Mononuclear cell (primary cell): ENCODE measurements around the gene RLF. TPM values are rescaled to one million over a fixed set of nuclear protein-coding genes. Genes with fewer than 3 reads are reported as not detected.
A peak's percentile ranks its signal among the peaks of the same experiment; 100 is the strongest.
"Not testable (repeated sequence)": the region's sequence is repeated elsewhere in the genome, so short reads cannot be mapped to it uniquely, and the experiment has no call there.

ENCODE experiments used
- H3K27me3 ChIP-seq: 2 replicates; pipeline ENCODE4 v1.6.0; 2011; ENCODE audit warnings: low read length, control low read depth; ENCODE audit not compliant: insufficient read depth
- H3K4me1 ChIP-seq: 2 replicates; pipeline ENCODE4 v1.5.1; 2011; ENCODE audit warnings: mild to moderate bottlenecking, low read length, control low read depth; ENCODE audit not compliant: insufficient read depth
- H3K4me3 ChIP-seq: 2 replicates; pipeline ENCODE4 v1.5.1; 2011; ENCODE audit warnings: mild to moderate bottlenecking, low read length, moderate library complexity
- H3K9me3 ChIP-seq: 2 replicates; pipeline ENCODE4 v1.5.1; 2011; ENCODE audit warnings: low read depth, mild to moderate bottlenecking, control low read depth, low read length
- total RNA-seq: library from RNA; depleted of rRNA; stranded (reverse); fragments of >200 nt; gene quantifications from one replicate; pipeline ENCODE4 v1.2.3, GENCODE V29; 2012

The RLF gene
- total RNA-seq, 1 donor = 76.4 TPM

DNA sequence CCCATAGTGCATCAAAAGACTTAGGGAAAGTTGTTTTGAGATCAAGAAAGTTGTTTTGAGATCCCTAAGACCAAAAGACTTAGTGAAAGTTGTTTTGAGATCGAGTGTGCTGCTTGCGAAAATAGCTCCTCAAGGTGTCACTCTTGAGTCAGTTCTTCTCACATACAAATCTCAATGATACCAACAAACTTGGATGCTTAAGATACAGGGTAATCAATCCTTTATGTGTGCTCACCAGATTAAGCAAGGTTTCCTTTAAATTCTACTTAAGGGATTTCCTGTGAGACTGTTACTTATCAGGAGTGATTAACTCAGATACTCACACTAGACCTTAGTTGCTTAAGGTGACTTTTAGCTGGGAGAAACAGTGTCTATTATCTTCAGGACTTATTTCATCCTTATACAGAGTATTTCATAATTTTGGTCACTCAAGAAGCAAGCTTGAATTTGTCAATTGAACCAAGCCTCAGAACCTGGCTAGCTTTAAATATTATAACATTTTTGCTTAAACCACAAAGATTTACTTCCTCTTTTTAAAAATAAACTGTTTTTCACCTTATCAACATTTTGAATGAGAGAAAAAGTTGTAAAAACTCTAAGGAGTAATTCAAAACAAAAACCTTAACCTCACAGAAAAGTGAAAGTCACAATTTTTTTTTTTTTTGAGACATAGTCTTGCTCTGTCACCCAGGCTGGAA lies 8.0 kb upstream of the RLF start:
- H3K9me3 ChIP-seq = no peaks in the 10 kb centered on the region
- no peaks in the 10 kb centered on the region for H3K27me3 ChIP-seq
- H3K4me1 ChIP-seq = peaks cover 27% of the 10 kb centered on the region
- H3K4me3 ChIP-seq = no peak overlapping the region

DNA sequence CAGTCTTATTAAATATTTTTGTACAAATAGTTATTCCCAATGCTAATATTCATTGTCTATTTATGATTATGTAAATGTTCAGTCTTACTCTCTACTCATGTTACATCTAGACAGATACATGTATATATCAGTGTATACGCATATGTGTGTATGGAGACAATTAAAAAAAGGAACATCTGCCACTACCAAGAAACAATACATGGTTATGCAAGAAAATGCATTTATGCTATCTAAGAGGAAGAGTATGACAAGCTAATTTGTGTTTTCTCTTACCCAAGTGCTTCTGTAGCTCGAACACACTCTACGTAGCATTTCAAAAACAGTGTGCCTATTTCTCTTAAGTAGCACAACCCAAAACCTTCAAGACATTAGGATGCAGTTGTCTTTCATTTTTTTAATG lies 6.1 kb upstream of the RLF start:
- peaks cover 27% of the 10 kb centered on the region for H3K4me1 ChIP-seq
- H3K4me3 ChIP-seq = no peak overlapping the region
- H3K9me3 ChIP-seq = no peaks in the 10 kb centered on the region
- no peaks in the 10 kb centered on the region for H3K27me3 ChIP-seq

DNA sequence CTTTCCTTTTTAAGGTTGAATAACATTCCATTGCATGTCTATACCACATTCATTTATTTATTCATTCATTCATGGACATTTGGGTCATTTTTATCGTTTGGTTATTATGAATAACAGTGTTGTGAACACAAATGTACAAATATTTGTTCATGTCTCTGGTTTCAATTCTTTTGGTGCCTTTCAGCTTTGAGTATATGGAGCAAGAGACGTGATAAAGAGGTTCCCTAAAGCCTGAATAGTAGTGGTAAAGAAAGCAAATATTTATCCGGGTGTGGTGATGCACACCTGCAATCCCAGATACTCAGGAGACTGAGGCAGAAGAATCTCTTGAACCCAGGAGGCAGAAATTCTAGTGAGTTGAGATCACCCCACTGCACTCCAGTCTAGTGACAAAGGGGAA lies 5.3 kb upstream of the RLF start:
- no peak overlapping the region for H3K4me3 ChIP-seq

DNA sequence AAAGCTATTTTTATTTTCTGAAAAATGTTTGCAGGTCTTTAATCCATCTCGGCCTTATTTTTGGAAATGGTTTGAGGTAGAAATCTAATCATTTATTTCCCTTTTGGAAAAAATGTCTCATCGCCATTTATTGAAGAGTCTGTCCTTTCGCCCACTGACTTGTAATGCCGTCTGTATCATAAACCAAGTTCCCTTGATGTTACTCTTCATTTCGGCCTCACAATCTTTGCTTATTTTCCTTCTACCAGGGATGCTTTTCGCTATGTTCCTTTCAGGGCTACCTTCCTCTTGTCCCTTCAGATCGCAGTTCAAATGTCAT lies 422 bp upstream of the RLF start:
- no peaks in the 10 kb centered on the region for H3K9me3 ChIP-seq
- H3K4me1 ChIP-seq = peaks cover 33% of the 10 kb centered on the region
- no peaks in the 10 kb centered on the region for H3K27me3 ChIP-seq
- H3K4me3 ChIP-seq = peak overlapping the region; percentile 95

More for the DNA sequence above, 5.3 kb upstream of the RLF start:
- no peaks in the 10 kb centered on the region for H3K9me3 ChIP-seq
- H3K27me3 ChIP-seq = no peaks in the 10 kb centered on the region
- peaks cover 32% of the 10 kb centered on the region for H3K4me1 ChIP-seq

DNA sequence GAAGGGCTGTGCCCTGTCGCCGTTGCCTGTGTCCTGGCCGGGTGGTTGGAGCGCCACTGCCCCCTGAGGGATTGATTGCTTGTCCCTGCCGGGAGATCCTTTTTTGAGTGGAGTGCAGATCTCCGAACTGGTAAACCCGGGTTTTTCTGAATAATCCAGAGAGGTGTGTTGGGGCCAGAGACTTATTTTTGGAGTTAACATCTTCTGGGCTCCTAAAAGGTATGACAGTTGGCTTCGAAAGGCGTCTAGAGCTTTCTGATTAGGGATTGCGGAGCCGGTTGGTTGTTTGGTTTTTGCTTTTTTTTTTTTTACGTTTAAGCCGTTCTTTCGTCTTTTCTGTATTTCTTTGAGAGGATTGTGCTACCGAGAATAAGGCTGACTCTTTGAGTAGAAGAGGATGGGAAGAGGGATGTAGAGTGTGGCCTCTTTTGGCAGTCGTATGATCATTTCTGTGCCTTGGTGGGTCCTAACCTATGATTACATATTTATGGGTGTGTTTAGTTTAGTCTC lies 756 bp downstream of the RLF start:
- Histone ChIP-seq H3K27me3 (no peaks in the 10 kb centered on the region), H3K9me3 (no peaks in the 10 kb centered on the region), H3K4me3 (peak overlapping the region; percentile 95), H3K4me1 (peaks cover 33% of the 10 kb centered on the region)

DNA sequence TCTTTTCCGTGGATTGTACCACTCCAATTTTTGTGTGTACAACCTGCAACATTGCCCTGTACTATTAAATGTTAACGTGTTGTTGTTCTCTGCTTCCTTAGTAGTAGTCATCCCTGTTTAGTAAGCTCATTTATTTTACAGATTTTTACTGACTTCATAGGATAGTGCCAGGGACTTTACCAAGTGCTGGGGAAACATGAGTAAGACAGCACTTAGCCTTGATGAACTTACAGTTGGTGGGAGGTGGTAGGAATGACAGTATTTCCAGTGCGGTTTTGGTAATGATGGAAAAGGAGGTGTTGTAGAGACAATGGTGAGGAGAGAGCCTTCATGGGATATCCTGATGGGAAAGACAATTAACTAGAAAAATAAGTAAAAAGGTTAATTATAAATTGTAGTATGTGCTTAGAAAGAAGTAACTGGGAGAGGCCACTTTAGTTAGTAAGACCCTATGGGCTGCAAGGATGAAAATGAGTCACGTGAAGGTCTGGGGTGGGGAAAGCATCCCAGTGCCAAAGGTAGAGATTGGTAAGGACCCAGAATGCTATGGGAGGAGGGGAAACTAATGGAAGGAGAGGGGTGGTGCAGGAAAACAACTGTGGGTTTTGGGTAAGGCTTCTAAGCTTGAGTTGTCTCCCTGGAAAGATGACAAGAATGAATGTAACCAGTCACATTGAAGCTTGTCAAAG lies 1.7 kb downstream of the RLF start:
- peaks cover 35% of the 10 kb centered on the region for H3K4me1 ChIP-seq
- peak overlapping the region; percentile 95 for H3K4me3 ChIP-seq

DNA sequence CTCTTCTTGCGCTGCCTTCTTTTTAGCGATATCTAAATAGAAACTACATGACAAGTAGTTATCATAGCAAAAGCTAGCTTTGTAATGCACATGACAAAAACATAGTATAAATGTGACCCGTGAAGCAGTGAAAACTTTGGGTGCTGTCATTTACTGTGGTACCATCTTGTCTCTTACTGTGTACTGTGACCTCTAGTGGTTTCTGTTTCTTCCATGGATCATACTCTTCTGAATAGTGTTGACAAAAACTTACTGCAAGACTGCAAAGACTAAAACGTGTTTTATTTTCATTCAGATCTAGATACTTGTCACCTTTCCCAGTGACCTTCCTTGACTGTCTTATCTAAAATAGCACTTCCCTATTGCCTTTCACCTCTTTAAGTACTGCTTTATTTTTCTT lies 6.1 kb downstream of the RLF start:
- Histone ChIP-seq H3K4me3 (no peak overlapping the region), H3K27me3 (no peaks in the 10 kb centered on the region), H3K4me1 (peaks cover 35% of the 10 kb centered on the region), H3K9me3 (no peaks in the 10 kb centered on the region)

More for the DNA sequence above, 1.7 kb downstream of the RLF start:
- H3K9me3 ChIP-seq = no peaks in the 10 kb centered on the region
- no peaks in the 10 kb centered on the region for H3K27me3 ChIP-seq

DNA sequence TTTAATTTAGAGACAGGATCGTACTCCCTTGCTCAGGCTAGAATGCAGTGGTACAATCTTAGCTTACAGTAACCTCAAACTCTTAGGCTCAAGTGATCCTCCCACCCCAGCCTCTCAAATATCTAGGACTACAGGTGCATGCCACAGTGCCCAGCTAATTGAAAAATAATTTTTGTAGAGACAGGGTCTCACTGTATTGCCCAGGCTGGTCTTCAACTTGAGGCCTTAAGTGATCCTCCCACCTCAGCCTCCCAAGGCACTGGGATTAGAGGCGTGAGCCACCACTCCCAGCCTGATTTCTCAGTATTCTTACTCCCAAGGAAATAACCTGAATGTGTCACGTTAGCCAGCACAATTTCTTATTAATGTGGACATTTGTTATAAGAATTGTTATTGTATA lies 9.8 kb downstream of the RLF start:
- Histone ChIP-seq H3K9me3 (no peaks in the 10 kb centered on the region), H3K4me1 (peaks cover 23% of the 10 kb centered on the region), H3K27me3 (no peaks in the 10 kb centered on the region), H3K4me3 (no peak overlapping the region)

DNA sequence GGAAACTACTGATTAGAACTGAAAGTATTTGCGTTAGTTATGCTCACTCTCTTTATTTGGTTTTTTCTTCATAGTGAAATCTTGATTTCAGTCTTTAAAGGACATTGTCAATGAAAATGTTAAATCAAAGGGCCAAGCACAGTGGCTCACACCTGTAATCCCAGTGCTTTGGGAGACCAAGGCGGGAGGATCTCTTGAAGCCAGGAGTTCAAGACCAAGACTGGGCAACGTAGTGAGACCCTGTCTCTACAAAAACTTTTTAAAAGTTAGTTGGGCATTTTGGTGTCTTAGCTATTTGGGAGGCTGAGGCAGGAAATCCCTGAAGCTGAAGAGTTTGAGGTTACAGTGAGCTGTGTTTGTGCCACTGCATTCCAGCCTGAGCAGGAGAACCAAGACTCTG lies 13.6 kb downstream of the RLF start:
- Histone ChIP-seq H3K4me3 (no peak overlapping the region), H3K9me3 (no peaks in the 10 kb centered on the region), H3K27me3 (no peaks in the 10 kb centered on the region), H3K4me1 (peaks cover 25% of the 10 kb centered on the region)

DNA sequence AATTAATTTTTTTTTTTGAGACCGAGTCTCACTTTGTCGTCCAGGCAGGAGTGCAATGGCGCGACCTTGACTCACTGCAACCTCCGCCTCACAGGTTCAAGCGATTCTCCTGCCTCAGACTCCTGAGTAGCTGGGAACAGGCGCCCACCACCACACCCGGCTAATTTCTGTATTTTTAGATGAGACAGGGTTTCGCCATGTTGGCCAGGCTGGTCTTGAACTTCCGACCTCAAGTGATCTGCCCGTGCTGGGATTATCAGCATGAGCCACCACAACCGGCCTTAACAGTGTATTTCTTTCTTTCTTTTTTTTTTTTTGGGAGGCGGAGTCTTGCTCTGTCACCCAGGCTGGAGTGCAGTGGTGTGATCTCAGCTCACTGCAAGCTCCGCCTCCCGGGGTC lies 15.8 kb downstream of the RLF start:
- H3K4me1 ChIP-seq = peaks cover 18% of the 10 kb centered on the region
- H3K4me3 ChIP-seq, H3K27me3 ChIP-seq, H3K9me3 ChIP-seq: not testable (repeated sequence)

DNA sequence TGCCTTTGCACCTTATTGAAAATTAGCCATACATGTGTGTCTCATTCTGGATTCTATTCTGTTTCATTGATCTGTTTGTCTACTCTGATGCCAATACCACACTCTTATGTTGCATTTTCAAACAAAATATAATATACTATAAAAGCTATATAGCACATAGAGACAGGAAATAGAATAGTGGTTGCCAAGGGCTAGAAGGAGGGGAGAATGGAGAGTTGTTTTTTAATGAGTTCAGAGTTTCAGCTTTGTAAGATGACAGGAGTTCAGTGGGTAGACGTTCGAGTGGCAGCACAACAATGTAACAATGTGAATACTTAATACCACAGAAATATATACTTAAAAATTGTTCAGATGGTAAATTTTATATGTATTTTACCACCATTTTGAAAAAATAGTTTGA lies 17.0 kb downstream of the RLF start:
- Histone ChIP-seq H3K27me3 (no peaks in the 10 kb centered on the region), H3K4me1 (peaks cover 16% of the 10 kb centered on the region), H3K4me3 (no peak overlapping the region), H3K9me3 (no peaks in the 10 kb centered on the region)

DNA sequence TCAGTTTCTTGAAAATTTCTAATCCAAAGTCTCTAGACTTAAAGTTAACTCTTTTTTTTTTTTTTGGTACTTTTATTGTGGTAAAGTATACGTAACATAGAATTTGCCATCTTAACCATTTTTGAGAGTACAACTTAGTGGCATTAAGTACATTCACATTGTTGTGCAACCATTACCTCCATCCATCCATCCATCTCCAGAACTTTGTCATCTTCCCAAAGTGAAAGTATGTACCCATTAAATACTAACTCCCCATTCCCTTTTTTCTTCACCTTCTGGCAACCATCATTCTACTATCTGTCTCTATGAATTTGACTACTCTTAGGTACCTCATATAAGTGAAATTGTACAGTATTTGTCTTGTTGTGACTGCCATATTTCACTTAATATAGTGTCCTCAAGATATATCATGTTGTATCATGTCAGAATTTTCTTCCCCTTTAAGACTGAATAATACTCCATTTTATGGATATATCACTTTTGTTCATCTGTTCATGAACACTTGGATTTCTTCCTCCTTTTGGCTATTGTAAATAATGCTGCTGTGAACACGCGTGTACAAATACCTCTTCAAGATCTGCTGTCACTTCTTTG lies 18.4 kb downstream of the RLF start:
- no peaks in the 10 kb centered on the region for H3K27me3 ChIP-seq
- H3K4me3 ChIP-seq = no peak overlapping the region
- peaks cover 12% of the 10 kb centered on the region for H3K4me1 ChIP-seq
- H3K9me3 ChIP-seq = no peaks in the 10 kb centered on the region

DNA sequence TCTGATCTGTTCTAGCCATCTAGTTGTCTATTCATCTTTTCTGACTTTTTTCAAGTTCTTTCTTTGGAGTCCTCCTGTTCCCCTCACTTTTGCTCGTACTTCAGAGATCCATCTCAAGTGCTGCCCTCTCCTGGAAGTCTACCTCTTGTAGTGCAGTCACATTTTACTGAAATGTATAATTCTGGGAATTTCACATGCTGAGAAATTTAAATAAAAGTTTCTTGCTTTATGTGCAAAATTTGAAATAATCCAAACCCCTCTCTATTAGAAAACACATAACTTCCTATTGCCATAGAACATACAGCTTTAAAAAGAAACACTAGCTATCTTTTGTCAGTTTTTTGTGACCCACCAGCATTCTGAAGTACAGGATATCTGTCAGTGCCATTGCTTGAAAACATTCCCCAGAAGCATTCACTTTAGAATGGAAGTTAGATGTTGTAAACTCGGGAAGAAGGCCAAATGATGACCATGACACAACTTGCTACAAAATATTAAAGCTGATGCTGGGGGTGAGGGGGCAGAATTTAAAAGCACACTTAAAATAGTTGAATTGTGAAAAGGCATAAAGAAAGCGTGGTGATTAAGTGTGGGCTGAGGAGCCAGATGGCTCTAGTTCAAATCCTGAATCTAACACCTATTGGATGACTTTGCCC lies 22.0 kb downstream of the RLF start:
- no peaks in the 10 kb centered on the region for H3K27me3 ChIP-seq
- H3K9me3 ChIP-seq = no peaks in the 10 kb centered on the region
- H3K4me3 ChIP-seq = no peak overlapping the region
- H3K4me1 ChIP-seq = peaks cover 23% of the 10 kb centered on the region

DNA sequence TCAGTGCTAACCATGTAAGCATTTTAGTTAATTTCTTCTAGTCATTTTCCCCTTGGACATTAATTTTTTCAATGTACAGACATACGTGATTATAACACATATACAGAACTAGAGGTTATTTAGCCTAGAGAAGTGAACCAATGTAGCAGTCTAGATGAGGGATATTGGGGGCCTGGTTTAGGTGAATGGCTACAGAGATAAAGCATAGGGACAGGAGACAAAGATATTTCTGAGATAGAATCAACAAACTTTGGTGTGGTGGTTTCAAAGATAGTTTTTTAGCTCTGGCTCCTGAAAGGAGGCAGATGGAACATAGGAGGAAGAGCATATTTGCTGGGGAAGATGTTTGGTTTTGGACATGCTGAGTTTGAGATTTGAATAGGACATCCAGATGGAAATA lies 23.0 kb downstream of the RLF start:
- H3K9me3 ChIP-seq = no peaks in the 10 kb centered on the region
- H3K4me1 ChIP-seq = peaks cover 15% of the 10 kb centered on the region
- H3K27me3 ChIP-seq = no peaks in the 10 kb centered on the region
- H3K4me3 ChIP-seq = no peak overlapping the region
